Measurements from ENCODE around the gene TMPRSS3.

Gene TMPRSS3

GRCh38 chr21:42437786-42438185 is 41.9 kb upstream of the TMPRSS3 start:
- H3K4me2 ChIP-seq (ENCODE audit: low read depth, low read length, poor library complexity, severe bottlenecking): no peak overlapping the region
- H3K36me3 ChIP-seq (ENCODE audit: insufficient read depth, low read length): peaks cover 31% of the 10 kb centered on the region; the same call in 1 of the 2 replicates
- TF ChIP-seq CTCF (conservative IDR thresholded peaks at IDR 0.05; ENCODE audit: low read length): no peak
- no peak for TF ChIP-seq EZH2phosphoT487 (IDR thresholded peaks at IDR 0.05; ENCODE audit: borderline replicate concordance)
- H3K27me3 ChIP-seq (ENCODE audit: insufficient read depth, low read length, poor library complexity, severe bottlenecking): no peaks in the 10 kb centered on the region
- H3F3A ChIP-seq (ENCODE audit: low read depth): no peaks in the 10 kb centered on the region
- H4K20me1 ChIP-seq (ENCODE audit: insufficient read depth, low read length, poor library complexity, severe bottlenecking): no peaks in the 10 kb centered on the region
- H3K9me2 ChIP-seq (replicated peaks; ENCODE audit: low read depth, low read length): no peaks in the 10 kb centered on the region
- no peak overlapping the region for H3K9ac ChIP-seq (ENCODE audit: low read depth, low read length, poor library complexity, severe bottlenecking)
- H3K4me3 ChIP-seq (ENCODE audit: low read length, poor library complexity, severe bottlenecking): no peak overlapping the region
- no peaks in the 10 kb centered on the region for H3K79me2 ChIP-seq (ENCODE audit: insufficient read depth, low read length)
- H2AFZ ChIP-seq (ENCODE audit: low read length): no peak overlapping the region
- no peaks in the 10 kb centered on the region for H3K4me1 ChIP-seq (ENCODE audit: insufficient read depth, low read length, poor library complexity, severe bottlenecking)
- peaks cover 5% of the 10 kb centered on the region; the same call in 1 of the 2 replicates for H3K9me3 ChIP-seq (ENCODE audit: insufficient read depth, low read depth, low read length)

- Histone ChIP-seq H4K20me1 (ENCODE audit: insufficient read depth, low read length, poor library complexity, severe bottlenecking) (no peaks in the 10 kb centered on the region), H3K4me2 (ENCODE audit: low read depth, low read length, poor library complexity, severe bottlenecking) (no peak overlapping the region), H3K9me2 (replicated peaks; ENCODE audit: low read depth, low read length) (no peaks in the 10 kb centered on the region), H3K36me3 (ENCODE audit: insufficient read depth, low read length) (peaks cover 39% of the 10 kb centered on the region; the same call in 1 of the 2 replicates), H3K79me2 (ENCODE audit: insufficient read depth, low read length) (no peaks in the 10 kb centered on the region), H3K4me3 (ENCODE audit: low read length, poor library complexity, severe bottlenecking) (no peak overlapping the region), H3K4me1 (ENCODE audit: insufficient read depth, low read length, poor library complexity, severe bottlenecking) (no peaks in the 10 kb centered on the region), H3K27me3 (ENCODE audit: insufficient read depth, low read length, poor library complexity, severe bottlenecking) (no peaks in the 10 kb centered on the region), H3K9ac (ENCODE audit: low read depth, low read length, poor library complexity, severe bottlenecking) (no peak overlapping the region), H2AFZ (ENCODE audit: low read length) (no peak overlapping the region), H3F3A (ENCODE audit: low read depth) (no peaks in the 10 kb centered on the region), H3K9me3 (ENCODE audit: insufficient read depth, low read depth, low read length) (peaks cover 13% of the 10 kb centered on the region)
- TF ChIP-seq CTCF (conservative IDR thresholded peaks at IDR 0.05; ENCODE audit: low read length): no peak
- TF ChIP-seq EZH2phosphoT487 (IDR thresholded peaks at IDR 0.05; ENCODE audit: borderline replicate concordance): no peak
Observed at GRCh38 chr21:42436914-42437313, 41.1 kb upstream of the TMPRSS3 start.

GRCh38 chr21:42435833-42436232 is 40.0 kb upstream of the TMPRSS3 start:
- H3K9me3 ChIP-seq (ENCODE audit: insufficient read depth, low read depth, low read length): peaks cover 13% of the 10 kb centered on the region
- H3K9me2 ChIP-seq (replicated peaks; ENCODE audit: low read depth, low read length): no peaks in the 10 kb centered on the region
- H3K4me3 ChIP-seq (ENCODE audit: low read length, poor library complexity, severe bottlenecking): no peak overlapping the region
- no peaks in the 10 kb centered on the region for H3K4me1 ChIP-seq (ENCODE audit: insufficient read depth, low read length, poor library complexity, severe bottlenecking)
- H4K20me1 ChIP-seq (ENCODE audit: insufficient read depth, low read length, poor library complexity, severe bottlenecking): no peaks in the 10 kb centered on the region
- no peaks in the 10 kb centered on the region for H3F3A ChIP-seq (ENCODE audit: low read depth)
- H3K9ac ChIP-seq (ENCODE audit: low read depth, low read length, poor library complexity, severe bottlenecking): no peak overlapping the region
- H2AFZ ChIP-seq (ENCODE audit: low read length): no peak overlapping the region
- H3K4me2 ChIP-seq (ENCODE audit: low read depth, low read length, poor library complexity, severe bottlenecking): no peak overlapping the region
- H3K27me3 ChIP-seq (ENCODE audit: insufficient read depth, low read length, poor library complexity, severe bottlenecking): no peaks in the 10 kb centered on the region
- no peak for TF ChIP-seq EZH2phosphoT487 (IDR thresholded peaks at IDR 0.05; ENCODE audit: borderline replicate concordance)
- TF ChIP-seq CTCF (conservative IDR thresholded peaks at IDR 0.05; ENCODE audit: low read length): no peak
- no peaks in the 10 kb centered on the region for H3K79me2 ChIP-seq (ENCODE audit: insufficient read depth, low read length)
- H3K36me3 ChIP-seq (ENCODE audit: insufficient read depth, low read length): peaks cover 41% of the 10 kb centered on the region; the same call in 1 of the 2 replicates
